Right lobe of liver (tissue), 4 donors: Measurements from ENCODE around the gene GPC6.

Experiments
- POLR2A ChIP-seq: fragments of 450-650 bp; IDR thresholded peaks from one replicate; pipeline ENCODE4 v1.6.1; 2017; ENCODE audit warnings: antibody characterized with exemption, mild to moderate bottlenecking
- TF ChIP-seq, protein P1 (sequence below), 4 donors: fragments of 200-600 bp in 3 of 4; fragments of 450-650 bp in 1 of 4; IDR thresholded peaks; one replicate each; pipeline versions ENCODE4 v1.5.1 to v1.8.0; 2016 to 2022; ENCODE audit warnings: antibody characterized with exemption in 4 of 4, mild to moderate bottlenecking in 2 of 4
- donor health status: DM: no; HTN: no; CAD: no.
- donor health status: DM: no; HTN: no; CAD: no.
- donor health status: DM: no; HTN: yes; CAD: no.

GRCh38 chr13:93437081-93437480 is 210.5 kb downstream of the GPC6 start:
- TF ChIP-seq, protein P1, sequence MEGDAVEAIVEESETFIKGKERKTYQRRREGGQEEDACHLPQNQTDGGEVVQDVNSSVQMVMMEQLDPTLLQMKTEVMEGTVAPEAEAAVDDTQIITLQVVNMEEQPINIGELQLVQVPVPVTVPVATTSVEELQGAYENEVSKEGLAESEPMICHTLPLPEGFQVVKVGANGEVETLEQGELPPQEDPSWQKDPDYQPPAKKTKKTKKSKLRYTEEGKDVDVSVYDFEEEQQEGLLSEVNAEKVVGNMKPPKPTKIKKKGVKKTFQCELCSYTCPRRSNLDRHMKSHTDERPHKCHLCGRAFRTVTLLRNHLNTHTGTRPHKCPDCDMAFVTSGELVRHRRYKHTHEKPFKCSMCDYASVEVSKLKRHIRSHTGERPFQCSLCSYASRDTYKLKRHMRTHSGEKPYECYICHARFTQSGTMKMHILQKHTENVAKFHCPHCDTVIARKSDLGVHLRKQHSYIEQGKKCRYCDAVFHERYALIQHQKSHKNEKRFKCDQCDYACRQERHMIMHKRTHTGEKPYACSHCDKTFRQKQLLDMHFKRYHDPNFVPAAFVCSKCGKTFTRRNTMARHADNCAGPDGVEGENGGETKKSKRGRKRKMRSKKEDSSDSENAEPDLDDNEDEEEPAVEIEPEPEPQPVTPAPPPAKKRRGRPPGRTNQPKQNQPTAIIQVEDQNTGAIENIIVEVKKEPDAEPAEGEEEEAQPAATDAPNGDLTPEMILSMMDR (IDR thresholded peaks at IDR 0.05), result no peak
- TF ChIP-seq POLR2A, result no peak
